Cardiac muscle cell (in vitro differentiated cells and primary cell): ENCODE measurements around the gene HOTAIR. TPM values are rescaled to one million over a fixed set of nuclear protein-coding genes. Genes with fewer than 3 reads are reported as not detected.

Experiments
- DNase-seq, 2 donors: peaks; one replicate each; pipeline versions ENCODE4 v3.0.0 to v3.0.0-alpha.2; 2010 to 2017; ENCODE audit warnings: low read depth in 1 of 2, low spot score in 1 of 2
- H3K27ac ChIP-seq: fragments of 200-600 bp; sonication (generic); 2 replicates; pipeline ENCODE4 v1.5.1; 2016
- H3K27me3 ChIP-seq: fragments of 200-600 bp; sonication (generic); 2 replicates; pipeline ENCODE4 v1.6.0; 2016; ENCODE audit warnings: control low read depth
- H3K36me3 ChIP-seq: fragments of 200-600 bp; sonication (generic); 2 replicates; pipeline ENCODE4 v1.5.1; 2016; ENCODE audit warnings: control low read depth
- H3K4me1 ChIP-seq: fragments of 200-600 bp; sonication (generic); 2 replicates; pipeline ENCODE4 v1.8.1; 2017; ENCODE audit warnings: low read depth, mild to moderate bottlenecking, mixed run types
- H3K4me3 ChIP-seq: fragments of 200-600 bp; sonication (generic); 2 replicates; pipeline ENCODE4 v1.5.1; 2016; ENCODE audit warnings: mild to moderate bottlenecking
- H3K9me3 ChIP-seq: fragments of 200-600 bp; sonication (generic); 2 replicates; pipeline ENCODE4 v1.5.1; 2017; ENCODE audit warnings: low read depth, mild to moderate bottlenecking, control low read depth
- polyA plus RNA-seq: library from polyadenylated mRNA; unstranded; fragments of >200 nt; fragmentation: Nextera tagmentation; extraction: Ambion mirVana; gene quantifications from 2 replicates; pipeline ENCODE4 v1.2.1, GENCODE V29; 2016
- total RNA-seq: library from RNA; depleted of rRNA; stranded (reverse); fragments of >200 nt; gene quantifications from 2 replicates; pipeline ENCODE4 v1.2.3, GENCODE V29; 2016
- TF ChIP-seq, protein P1 (sequence below): IDR thresholded peaks from 2 replicates; pipeline ENCODE4 v1.5.1; 2012; ENCODE audit warnings: low read depth, mild to moderate bottlenecking, low read length

HOTAIR gene
- total and polyA plus RNA-seq, 2 experiments from 2014 or later: not detected

- H3K36me3 ChIP-seq: no peaks in the 10 kb centered on the region
- no peak for DNase-seq
- H3K27me3 ChIP-seq: peaks cover 100% of the 10 kb centered on the region
- H3K4me1 ChIP-seq: no peaks in the 10 kb centered on the region
- H3K4me3 ChIP-seq: no peak overlapping the region
- H3K9me3 ChIP-seq: no peaks in the 10 kb centered on the region
- TF ChIP-seq, protein P1, sequence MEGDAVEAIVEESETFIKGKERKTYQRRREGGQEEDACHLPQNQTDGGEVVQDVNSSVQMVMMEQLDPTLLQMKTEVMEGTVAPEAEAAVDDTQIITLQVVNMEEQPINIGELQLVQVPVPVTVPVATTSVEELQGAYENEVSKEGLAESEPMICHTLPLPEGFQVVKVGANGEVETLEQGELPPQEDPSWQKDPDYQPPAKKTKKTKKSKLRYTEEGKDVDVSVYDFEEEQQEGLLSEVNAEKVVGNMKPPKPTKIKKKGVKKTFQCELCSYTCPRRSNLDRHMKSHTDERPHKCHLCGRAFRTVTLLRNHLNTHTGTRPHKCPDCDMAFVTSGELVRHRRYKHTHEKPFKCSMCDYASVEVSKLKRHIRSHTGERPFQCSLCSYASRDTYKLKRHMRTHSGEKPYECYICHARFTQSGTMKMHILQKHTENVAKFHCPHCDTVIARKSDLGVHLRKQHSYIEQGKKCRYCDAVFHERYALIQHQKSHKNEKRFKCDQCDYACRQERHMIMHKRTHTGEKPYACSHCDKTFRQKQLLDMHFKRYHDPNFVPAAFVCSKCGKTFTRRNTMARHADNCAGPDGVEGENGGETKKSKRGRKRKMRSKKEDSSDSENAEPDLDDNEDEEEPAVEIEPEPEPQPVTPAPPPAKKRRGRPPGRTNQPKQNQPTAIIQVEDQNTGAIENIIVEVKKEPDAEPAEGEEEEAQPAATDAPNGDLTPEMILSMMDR: no peak
- no peak overlapping the region for H3K27ac ChIP-seq
Observed at GRCh38 chr12:53928054-53928835, 46.5 kb downstream of the HOTAIR start.

DNA sequence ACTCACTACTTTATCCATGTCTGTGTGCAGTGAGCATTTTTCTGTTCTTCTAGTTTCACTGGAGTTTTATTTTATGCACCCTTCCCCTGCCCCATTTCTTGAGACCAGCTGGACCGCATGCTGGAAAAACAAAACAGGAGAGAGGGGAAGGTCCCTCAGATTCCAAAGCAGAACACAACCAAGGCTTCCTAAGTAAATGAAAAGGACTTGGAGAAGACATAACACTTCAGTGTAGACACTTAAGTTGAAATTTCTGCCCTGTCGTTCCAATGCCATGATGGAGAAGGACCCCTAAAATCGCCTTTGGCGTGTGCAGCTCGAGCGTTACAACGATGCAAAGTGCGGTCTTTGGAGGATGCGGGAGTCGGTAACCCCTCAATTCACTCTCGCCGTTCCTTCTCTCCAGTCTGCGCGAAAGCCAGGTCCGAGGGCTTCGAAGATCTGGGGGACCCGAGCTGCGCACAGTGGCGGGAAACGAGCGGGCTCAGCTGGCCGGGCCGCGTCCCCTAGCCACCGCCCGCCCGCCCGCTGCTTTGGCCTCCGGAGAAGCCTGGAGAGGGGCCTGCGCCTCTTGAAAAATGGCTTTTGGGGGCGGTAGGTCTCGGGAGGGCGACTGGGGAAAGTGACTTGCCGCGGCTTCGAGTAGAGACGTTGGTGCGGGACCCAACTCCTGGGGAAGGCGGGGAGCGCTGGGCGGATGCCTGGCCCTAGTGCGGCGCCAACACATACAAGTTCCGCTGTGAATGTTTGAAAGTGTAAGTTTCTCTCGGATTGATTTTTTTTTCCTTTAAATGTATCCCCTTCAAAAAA lies 47.3 kb downstream of the HOTAIR start:
- H3K36me3 ChIP-seq: no peaks in the 10 kb centered on the region
- H3K4me3 ChIP-seq: no peak overlapping the region
- H3K4me1 ChIP-seq: no peaks in the 10 kb centered on the region
- TF ChIP-seq, protein P1: no peak
- peaks cover 100% of the 10 kb centered on the region for H3K27me3 ChIP-seq
- no peaks in the 10 kb centered on the region for H3K9me3 ChIP-seq
- H3K27ac ChIP-seq: no peak overlapping the region
- DNase-seq: no peak

- H3K4me3 ChIP-seq: no peak overlapping the region
- no peaks in the 10 kb centered on the region for H3K4me1 ChIP-seq
- DNase-seq: no peak
- peaks cover 100% of the 10 kb centered on the region for H3K27me3 ChIP-seq
- no peaks in the 10 kb centered on the region for H3K9me3 ChIP-seq
- no peak overlapping the region for H3K27ac ChIP-seq
- H3K36me3 ChIP-seq: no peaks in the 10 kb centered on the region
- TF ChIP-seq, protein P1: no peak
Observed at GRCh38 chr12:53924521-53925405, 50.0 kb downstream of the HOTAIR start.

DNA sequence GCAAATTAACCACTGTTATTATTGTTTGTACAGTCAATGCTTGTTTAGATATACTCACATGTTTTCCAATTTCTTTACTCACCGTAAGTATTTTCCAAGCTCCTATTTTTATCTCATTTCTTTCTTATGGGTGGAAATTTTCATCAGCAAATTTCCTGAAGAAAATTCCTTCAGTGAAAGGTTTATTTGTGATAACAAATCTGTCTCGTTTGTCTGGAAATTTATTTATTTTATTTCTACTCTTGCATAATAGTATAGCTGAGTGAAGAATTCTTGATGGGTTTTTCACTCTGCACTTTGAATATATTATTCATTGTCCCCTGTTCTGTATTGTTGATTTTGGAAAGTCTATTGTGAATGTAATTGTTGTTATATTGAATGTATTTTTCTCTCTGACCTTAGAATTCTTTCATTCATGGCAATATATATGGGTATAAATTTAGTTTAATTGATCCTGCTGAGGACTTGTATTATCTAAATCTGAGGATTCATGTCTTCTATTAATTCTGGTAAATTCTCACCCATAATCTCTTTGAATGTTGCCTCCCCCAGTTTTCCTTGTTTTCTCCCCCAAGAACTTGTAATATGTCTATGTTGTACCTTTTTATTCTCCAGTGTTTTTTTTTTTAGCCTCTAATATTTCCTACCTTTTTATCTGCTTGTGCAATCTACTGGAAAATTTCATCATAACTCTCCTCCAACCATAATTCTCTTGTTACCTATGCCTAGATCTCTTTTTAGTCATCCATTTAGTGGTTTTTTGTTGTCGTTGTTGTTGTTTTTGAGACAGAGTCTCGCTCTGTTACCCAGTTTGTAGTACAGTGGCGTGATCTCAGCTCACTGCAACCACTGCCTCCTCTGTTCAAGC lies 57.7 kb downstream of the HOTAIR start:
- Histone ChIP-seq H3K27me3 (peaks cover 98% of the 10 kb centered on the region), H3K4me3 (no peak overlapping the region), H3K4me1 (no peaks in the 10 kb centered on the region), H3K9me3 (no peaks in the 10 kb centered on the region), H3K36me3 (no peaks in the 10 kb centered on the region), H3K27ac (no peak overlapping the region)
- TF ChIP-seq, protein P1: no peak
- no peak for DNase-seq

Other genes with a start within 250 kb of the HOTAIR start
- 116 and 187 TPM in 2 replicates for gene CALCOCO1, start 247.5 kb downstream of the HOTAIR start, total RNA-seq
- 128 and 176 TPM in 2 replicates for gene CALCOCO1, start 247.5 kb downstream of the HOTAIR start, polyA plus RNA-seq
- gene CISTR, start 223.0 kb downstream of the HOTAIR start, total RNA-seq: not detected in 2 replicates
- gene CISTR, start 223.0 kb downstream of the HOTAIR start, polyA plus RNA-seq: 0.34 and 0.55 TPM in 2 replicates
- not detected in 2 replicates for gene HOXC13, start 36.1 kb downstream of the HOTAIR start, total RNA-seq
- not detected in 2 replicates for gene HOXC13, start 36.1 kb downstream of the HOTAIR start, polyA plus RNA-seq
- not detected in 2 replicates for gene HOXC12, start 20.1 kb downstream of the HOTAIR start, total RNA-seq
- not detected in 2 replicates for gene HOXC12, start 20.1 kb downstream of the HOTAIR start, polyA plus RNA-seq
- gene HOXC11, start 1.8 kb downstream of the HOTAIR start, total RNA-seq: not detected in 2 replicates
- gene HOXC11, start 1.8 kb downstream of the HOTAIR start, polyA plus RNA-seq: not detected in 2 replicates
- gene HOXC10, start 10.2 kb upstream of the HOTAIR start, total RNA-seq: not detected in 2 replicates
- not detected in 2 replicates for gene HOXC10, start 10.2 kb upstream of the HOTAIR start, polyA plus RNA-seq
- not detected in 2 replicates for gene HOXC9, start 25.2 kb upstream of the HOTAIR start, total RNA-seq
- not detected in 2 replicates for gene HOXC9, start 25.2 kb upstream of the HOTAIR start, polyA plus RNA-seq
- gene HOXC8, start 34.0 kb upstream of the HOTAIR start, total RNA-seq: 0.06 TPM in 1 of 2 replicates, not detected in the other
- not detected in 2 replicates for gene HOXC8, start 34.0 kb upstream of the HOTAIR start, polyA plus RNA-seq
- not detected in 2 replicates for gene HOXC6, start 53.5 kb upstream of the HOTAIR start, total RNA-seq
- gene HOXC6, start 53.5 kb upstream of the HOTAIR start, polyA plus RNA-seq: not detected in 2 replicates
- not detected in 2 replicates for gene HOXC5, start 58.1 kb upstream of the HOTAIR start, total RNA-seq
- not detected in 2 replicates for gene HOXC5, start 58.1 kb upstream of the HOTAIR start, polyA plus RNA-seq
- not detected in 2 replicates for gene HOXC4, start 78.9 kb upstream of the HOTAIR start, total RNA-seq
- gene HOXC4, start 78.9 kb upstream of the HOTAIR start, polyA plus RNA-seq: 0.37 TPM in 1 of 2 replicates, not detected in the other
- 54.2 and 57.2 TPM in 2 replicates for gene SMUG1, start 214.0 kb upstream of the HOTAIR start, total RNA-seq
- gene SMUG1, start 214.0 kb upstream of the HOTAIR start, polyA plus RNA-seq: 39.8 and 50.9 TPM in 2 replicates